ENCODE measurements around the gene INVS. TPM values are rescaled to one million over a fixed set of nuclear protein-coding genes. Genes with fewer than 3 reads are reported as not detected.

The INVS gene
- total RNA-seq, 1 donor from 2014 or later = 28.1 TPM

GRCh38 chr9:100341889-100342288 is 242.8 kb downstream of the INVS start:
- Mint-ChIP-seq H3K27me3 (no peaks in the 10 kb centered on the region), H3K9me3 (ENCODE audit: low read depth) (no peaks in the 10 kb centered on the region), H3K4me1 (ENCODE audit: low read depth) (peaks cover 12% of the 10 kb centered on the region), H3K36me3 (ENCODE audit: insufficient read depth) (peaks cover 13% of the 10 kb centered on the region), H3K27ac (peak overlapping the region; percentile 22), H3K4me3 (ENCODE audit: low read depth) (no peak overlapping the region)
- DNase-seq (ENCODE audit: low spot score, unreplicated experiment) = no peak
- TF ChIP-seq, protein P1, sequence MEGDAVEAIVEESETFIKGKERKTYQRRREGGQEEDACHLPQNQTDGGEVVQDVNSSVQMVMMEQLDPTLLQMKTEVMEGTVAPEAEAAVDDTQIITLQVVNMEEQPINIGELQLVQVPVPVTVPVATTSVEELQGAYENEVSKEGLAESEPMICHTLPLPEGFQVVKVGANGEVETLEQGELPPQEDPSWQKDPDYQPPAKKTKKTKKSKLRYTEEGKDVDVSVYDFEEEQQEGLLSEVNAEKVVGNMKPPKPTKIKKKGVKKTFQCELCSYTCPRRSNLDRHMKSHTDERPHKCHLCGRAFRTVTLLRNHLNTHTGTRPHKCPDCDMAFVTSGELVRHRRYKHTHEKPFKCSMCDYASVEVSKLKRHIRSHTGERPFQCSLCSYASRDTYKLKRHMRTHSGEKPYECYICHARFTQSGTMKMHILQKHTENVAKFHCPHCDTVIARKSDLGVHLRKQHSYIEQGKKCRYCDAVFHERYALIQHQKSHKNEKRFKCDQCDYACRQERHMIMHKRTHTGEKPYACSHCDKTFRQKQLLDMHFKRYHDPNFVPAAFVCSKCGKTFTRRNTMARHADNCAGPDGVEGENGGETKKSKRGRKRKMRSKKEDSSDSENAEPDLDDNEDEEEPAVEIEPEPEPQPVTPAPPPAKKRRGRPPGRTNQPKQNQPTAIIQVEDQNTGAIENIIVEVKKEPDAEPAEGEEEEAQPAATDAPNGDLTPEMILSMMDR (IDR thresholded peaks at IDR 0.05; ENCODE audit: unreplicated experiment) = no peak

GRCh38 chr9:100346836-100347235 is 247.8 kb downstream of the INVS start:
- no peak overlapping the region for H3K27ac Mint-ChIP-seq
- peaks cover 6% of the 10 kb centered on the region for H3K36me3 Mint-ChIP-seq (ENCODE audit: insufficient read depth)
- no peak overlapping the region for H3K4me3 Mint-ChIP-seq (ENCODE audit: low read depth)
- H3K9me3 Mint-ChIP-seq (ENCODE audit: low read depth) = no peaks in the 10 kb centered on the region
- no peak for DNase-seq (ENCODE audit: low spot score, unreplicated experiment)
- TF ChIP-seq, protein P1 (IDR thresholded peaks at IDR 0.05; ENCODE audit: unreplicated experiment) = no peak
- no peaks in the 10 kb centered on the region for H3K27me3 Mint-ChIP-seq
- peaks cover 28% of the 10 kb centered on the region for H3K4me1 Mint-ChIP-seq (ENCODE audit: low read depth)

DNA sequence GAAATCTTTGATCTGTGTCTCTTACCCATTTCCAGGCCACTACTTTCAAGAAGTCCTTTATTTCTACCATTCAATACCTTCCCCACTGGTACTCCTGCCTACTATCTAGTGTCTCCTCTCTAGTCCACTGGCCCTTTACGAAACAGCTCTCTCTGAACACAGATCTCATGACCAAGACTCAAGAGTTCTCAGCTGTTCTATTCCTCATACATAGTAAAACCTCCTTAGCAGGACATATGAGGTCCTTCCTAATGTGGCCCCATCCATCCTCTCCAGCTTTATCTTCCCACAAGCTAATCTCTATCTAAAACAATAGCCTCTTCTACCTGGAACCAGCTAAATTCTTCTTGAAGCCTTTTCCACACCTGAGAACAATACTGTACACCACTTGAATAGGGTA is 251.1 kb downstream of the INVS start:
- Mint-ChIP-seq H3K27me3 (no peaks in the 10 kb centered on the region), H3K4me3 (ENCODE audit: low read depth) (peak overlapping the region; percentile 40), H3K36me3 (ENCODE audit: insufficient read depth) (peaks cover 14% of the 10 kb centered on the region), H3K4me1 (ENCODE audit: low read depth) (peaks cover 39% of the 10 kb centered on the region), H3K9me3 (ENCODE audit: low read depth) (peaks cover 11% of the 10 kb centered on the region), H3K27ac (peak overlapping the region; percentile 5)
- no peak for DNase-seq (ENCODE audit: low spot score, unreplicated experiment)
- TF ChIP-seq, protein P1 (IDR thresholded peaks at IDR 0.05; ENCODE audit: unreplicated experiment) = no peak

Other genes starting within 250 kb of the INVS start
- gene STX17, start 192.6 kb upstream of the INVS start, total RNA-seq = 42.4 and 47.5 TPM in 2 replicates
- gene ERP44, start 243 bp upstream of the INVS start, total RNA-seq = 19.7 and 20.4 TPM in 2 replicates